Endothelial cell of umbilical vein (primary cell): ENCODE data around the gene LAMA4. TPM values are rescaled to one million over a fixed set of nuclear protein-coding genes. Genes with fewer than 3 reads are reported as not detected.
A peak's percentile ranks its signal among the peaks of the same experiment; 100 is the strongest.

ENCODE experiments used
- BruUV-seq: library from RNA; stranded (reverse); fragments of 400-500 nt; replicated peaks from 2 replicates; lab custom pipeline; 2021; lab: Mats Ljungman, UMichigan
- CTCF ChIA-PET: fragments of 300-600, 350-600 bp; sonication (Branson Sonifier 250); formaldehyde crosslinking; loops from one replicate; lab custom pipeline; 2021; ENCODE audit warnings: antibody characterized with exemption, inconsistent platforms; lab: Charles Lee
- POLR2A ChIA-PET: fragments of 300-600, 350-600 bp; sonication (Branson Sonifier 250); formaldehyde crosslinking; loops from one replicate; lab custom pipeline; 2021; ENCODE audit warnings: antibody characterized with exemption, inconsistent platforms; lab: Charles Lee
- DNase-seq: peaks from one replicate; pipeline ENCODE4 v3.0.0-alpha.2; 2011; ENCODE audit warnings: low read depth, low spot score
- FAIRE-seq: peaks from 2 replicates; lab custom pipeline; 2011; peaks lifted over from hg19 to GRCh38; lab: Jason Lieb, UNC
- H2AFZ ChIP-seq: 2 replicates; pipeline ENCODE4 v1.6.0; 2012; ENCODE audit warnings: low read depth, low read length, control low read depth, inconsistent platforms
- H3K27ac ChIP-seq: 2 replicates; pipeline ENCODE4 v1.5.1; 2011; ENCODE audit warnings: low read depth, mild to moderate bottlenecking, control low read depth, low read length, moderate library complexity; ENCODE audit not compliant: insufficient read depth
- H3K27me3 ChIP-seq, 2 experiments: 2 replicates each; pipeline versions ENCODE4 v1.6.0 to v1.6.1; 2011; ENCODE audit warnings: low read length in 2 of 2, mixed read lengths in 1 of 2; ENCODE audit not compliant: control insufficient read depth in 2 of 2, insufficient read depth in 2 of 2
- H3K36me3 ChIP-seq, 2 experiments: 2 replicates in 1 of 2; 3 replicates in 1 of 2; pipeline ENCODE4 v1.5.1; 2011; ENCODE audit warnings: low read length in 2 of 2, mild to moderate bottlenecking in 1 of 2, moderate library complexity in 1 of 2; ENCODE audit not compliant: control insufficient read depth in 2 of 2, insufficient read depth in 2 of 2; ENCODE audit errors: extremely low read depth in 1 of 2
- H3K4me1 ChIP-seq: 3 replicates; pipeline ENCODE4 v1.5.1; 2011; ENCODE audit warnings: mild to moderate bottlenecking, low read length; ENCODE audit not compliant: control insufficient read depth, insufficient read depth; ENCODE audit errors: extremely low read depth
- H3K4me2 ChIP-seq: 2 replicates; pipeline ENCODE4 v1.6.1; 2011; ENCODE audit warnings: low read length, control low read depth, mixed read lengths; ENCODE audit not compliant: insufficient read depth
- H3K4me3 ChIP-seq, 3 experiments: fragments of 200-600 bp in 1 of 3; sonication (generic), shearing (Covaris generic) in 1 of 3; replicated peaks in 1 of 3; 2 replicates each; pipeline ENCODE4 v1.5.1; 2011 to 2016; ENCODE audit warnings: control low read depth in 3 of 3, low read length in 3 of 3, mild to moderate bottlenecking in 2 of 3, inconsistent platforms in 1 of 3, low read depth in 1 of 3, moderate library complexity in 1 of 3; ENCODE audit not compliant: insufficient read depth in 1 of 3
- H3K79me2 ChIP-seq: 2 replicates; pipeline ENCODE4 v1.6.0; 2012; ENCODE audit warnings: low read length, inconsistent platforms; ENCODE audit not compliant: control insufficient read depth, insufficient read depth
- H3K9ac ChIP-seq: replicated peaks from 2 replicates; pipeline ENCODE3; 2011; ENCODE audit warnings: low read length, control low read depth; ENCODE audit not compliant: insufficient read depth; ENCODE audit errors: extremely low read depth
- H3K9me1 ChIP-seq: replicated peaks from 3 replicates; pipeline ENCODE4 v1.6.0; 2011; ENCODE audit warnings: mild to moderate bottlenecking, low read length; ENCODE audit not compliant: control insufficient read depth, insufficient read depth; ENCODE audit errors: extremely low read depth
- H3K9me3 ChIP-seq: replicated peaks from 2 replicates; pipeline ENCODE4 v1.5.1; 2012; ENCODE audit warnings: low read length, inconsistent platforms; ENCODE audit not compliant: control insufficient read depth, insufficient read depth
- H4K20me1 ChIP-seq: replicated peaks from 2 replicates; pipeline ENCODE3; 2011; ENCODE audit warnings: mild to moderate bottlenecking, low read length; ENCODE audit not compliant: control insufficient read depth, insufficient read depth; ENCODE audit errors: extremely low read depth
- CTCF ChIP-seq, 2 donors: IDR thresholded peaks; 1 replicate in 1 of 2; 2 replicates in 1 of 2; pipeline ENCODE4 v1.5.1; 2011; ENCODE audit warnings: low read length in 2 of 2, mild to moderate bottlenecking in 2 of 2, moderate library complexity in 2 of 2, control low read depth in 1 of 2, inconsistent platforms in 1 of 2, low read depth in 1 of 2; ENCODE audit not compliant: insufficient read depth in 1 of 2; ENCODE audit errors: extremely low read depth in 1 of 2
- EZH2 ChIP-seq: IDR thresholded peaks from 2 replicates; pipeline ENCODE4 v1.6.1; 2012; ENCODE audit warnings: borderline replicate concordance, low read depth, mild to moderate bottlenecking, moderate library complexity, low read length, inconsistent platforms; ENCODE audit not compliant: severe bottlenecking
- FOS ChIP-seq: IDR thresholded peaks from 2 replicates; pipeline ENCODE4 v1.6.1; 2011; ENCODE audit warnings: mild to moderate bottlenecking, low read length, moderate library complexity, borderline replicate concordance; ENCODE audit not compliant: insufficient read depth
- GATA2 ChIP-seq: IDR thresholded peaks from 2 replicates; pipeline ENCODE4 v1.7.0; 2011; ENCODE audit warnings: low read depth, mild to moderate bottlenecking, moderate library complexity, mixed read lengths, low read length; ENCODE audit not compliant: insufficient read length, insufficient read depth
- JUN ChIP-seq: IDR thresholded peaks from 2 replicates; pipeline ENCODE4 v1.6.1; 2011; ENCODE audit warnings: borderline replicate concordance, low read depth; ENCODE audit not compliant: insufficient read length, insufficient read depth
- MAX ChIP-seq: IDR thresholded peaks from 2 replicates; pipeline ENCODE4 v1.6.1; 2011; ENCODE audit not compliant: insufficient read depth, insufficient read length
- MYC ChIP-seq: IDR thresholded peaks from one replicate; pipeline ENCODE4 v1.6.1; 2011; ENCODE audit warnings: mild to moderate bottlenecking, low read depth, low read length
- POLR2A ChIP-seq: IDR thresholded peaks from 2 replicates; pipeline ENCODE4 v1.6.1; 2012; ENCODE audit warnings: low read depth, mild to moderate bottlenecking, control low read depth, low read length
- POLR2AphosphoS5 ChIP-seq: IDR thresholded peaks from 2 replicates; pipeline ENCODE4 v1.6.1; 2012; ENCODE audit warnings: low read depth, mild to moderate bottlenecking, control low read depth, low read length, moderate library complexity; ENCODE audit not compliant: insufficient read depth
- dilution Hi-C: fragments of 300-500 bp; cut with MboI; formaldehyde crosslinking; loops from one replicate; pipeline ENCODE4 v1.15.0; 2019; ENCODE audit warnings: low sequenced_read_pairs; ENCODE audit not compliant: extremely low pct_ligation_motif_present
- intact Hi-C: fragments of 100-400 bp; cut with micrococcal nuclease; formaldehyde crosslinking; loops from one replicate; pipeline ENCODE4 v1.10.0; 2022
- polyA plus RNA-seq, 4 experiments: library from polyadenylated mRNA; depleted of rRNA in 3 of 4; stranded (reverse) in 3 of 4; unstranded in 1 of 4; fragments of >200 nt; gene quantifications; 2 replicates each; pipeline versions ENCODE4 v1.2.1 to v1.2.3, GENCODE V29; 2011 to 2012; ENCODE audit warnings: missing spikeins in 1 of 4
- total RNA-seq: library from RNA; stranded (reverse); gene quantifications from 2 replicates; pipeline ENCODE4 v1.2.3, GENCODE V29; 2021

Gene LAMA4
- total and polyA plus RNA-seq, 2 donors (not counting 3 experiments of a cell fraction or from before 2014, with no cell fraction given) = 384 to 629 TPM

- Histone ChIP-seq H2AFZ (peak overlapping the region; percentile 52), H3K79me2 (no peaks in the 10 kb centered on the region), H3K27ac (no peak overlapping the region), H3K9me3 (no peaks in the 10 kb centered on the region), H3K4me3 (no peak overlapping the region), H3K4me2 (peak overlapping the region; percentile 46), H3K9ac (no peak overlapping the region), H3K36me3 (no peaks in the 10 kb centered on the region), H3K4me1 (peaks cover 23% of the 10 kb centered on the region), H3K27me3 (no peaks in the 10 kb centered on the region), H3K9me1 (no peaks in the 10 kb centered on the region), H4K20me1 (no peaks in the 10 kb centered on the region)
- CTCF ChIA-PET = interaction anchor here (0.6 to 5.4 kb wide), 30 partner anchors 8 to 124 kb away, joined by 3 to 83 read pairs (median 4); partner anchors contain the start of gene LAMA4
- POLR2A ChIA-PET = interaction anchor here (2.2 kb wide), 1 partner anchor 14 kb away, joined by 12 read pairs; the partner anchor contains the start of gene LAMA4
- no peak for TF ChIP-seq MYC
- TF ChIP-seq JUN = no peak
- TF ChIP-seq EZH2 = no peak
- no peak for TF ChIP-seq GATA2
- no peak for TF ChIP-seq POLR2AphosphoS5
- TF ChIP-seq MAX = no peak
- TF ChIP-seq CTCF (IDR thresholded peaks at IDR 0.05; ENCODE audit: extremely low read depth in 1 of 2, insufficient read depth in 1 of 2, low read depth in 1 of 2, low read length in 2 of 2) = no peak
- TF ChIP-seq FOS = no peak
- TF ChIP-seq POLR2A = no peak
- DNase-seq (no peak), FAIRE-seq (no peak)
- intact Hi-C loops = loop anchor here (1.0 to 5.0 kb wide), 3 partner anchors 14 to 44 kb away; partner anchors contain the start of gene LAMA4
- no TSS peak for BruUV-seq
- dilution Hi-C loops = no loop called here
These were observed 14.3 kb upstream of the LAMA4 start for GRCh38 chr6:112268654-112269053.
